Measurements from ENCODE around the gene TRIM24. TPM values are rescaled to one million over a fixed set of nuclear protein-coding genes. Genes with fewer than 3 reads are reported as not detected.
A peak's percentile ranks its signal among the peaks of the same experiment; 100 is the strongest.

TRIM24 gene
- total RNA-seq, 1 experiment from 2014 or later, result 113 TPM

DNA sequence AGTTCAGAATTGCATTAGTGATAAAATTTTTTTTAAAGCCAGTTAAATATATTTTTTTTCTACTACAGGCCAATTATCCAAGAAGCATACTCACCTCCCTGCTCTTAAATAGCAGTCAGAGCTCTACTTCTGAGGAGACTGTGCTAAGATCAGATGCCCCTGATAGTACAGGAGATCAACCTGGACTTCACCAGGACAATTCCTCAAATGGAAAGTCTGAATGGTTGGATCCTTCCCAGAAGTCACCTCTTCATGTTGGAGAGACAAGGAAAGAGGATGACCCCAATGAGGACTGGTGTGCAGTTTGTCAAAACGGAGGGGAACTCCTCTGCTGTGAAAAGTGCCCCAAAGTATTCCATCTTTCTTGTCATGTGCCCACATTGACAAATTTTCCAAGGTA lies 119.1 kb downstream of the TRIM24 start:
- Mint-ChIP-seq H3K9me3 (no peaks in the 10 kb centered on the region), H3K27me3 (ENCODE audit: low read depth) (no peaks in the 10 kb centered on the region), H3K4me3 (no peak overlapping the region), H3K36me3 (peaks cover 83% of the 10 kb centered on the region), H3K4me1 (peaks cover 5% of the 10 kb centered on the region; the same call in 1 of the 2 replicates), H3K27ac (no peak overlapping the region)
- POLR2A ChIA-PET, result no interaction called here
- TF ChIP-seq GABPB1 (CRISPR knock-in tag; IDR thresholded peaks at IDR 0.05) (no peak), NFE2L1 (CRISPR knock-in tag; IDR thresholded peaks at IDR 0.05) (no peak), ZNF232 (CRISPR knock-in tag; IDR thresholded peaks at IDR 0.05) (no peak), NFYB (CRISPR knock-in tag; conservative IDR thresholded peaks at IDR 0.05; ENCODE audit: low read depth) (no peak), OVOL2 (CRISPR knock-in tag; IDR thresholded peaks at IDR 0.05; ENCODE audit: borderline replicate concordance) (no peak), KAT7 (CRISPR knock-in tag; IDR thresholded peaks at IDR 0.05; ENCODE audit: borderline replicate concordance) (no peak), FOXJ3 (CRISPR knock-in tag; IDR thresholded peaks at IDR 0.05; ENCODE audit: borderline replicate concordance) (no peak), SOX15 (CRISPR knock-in tag; IDR thresholded peaks at IDR 0.05) (no peak), TEAD1 (CRISPR knock-in tag; IDR thresholded peaks at IDR 0.05) (no peak)
- TF ChIP-seq, protein P1, sequence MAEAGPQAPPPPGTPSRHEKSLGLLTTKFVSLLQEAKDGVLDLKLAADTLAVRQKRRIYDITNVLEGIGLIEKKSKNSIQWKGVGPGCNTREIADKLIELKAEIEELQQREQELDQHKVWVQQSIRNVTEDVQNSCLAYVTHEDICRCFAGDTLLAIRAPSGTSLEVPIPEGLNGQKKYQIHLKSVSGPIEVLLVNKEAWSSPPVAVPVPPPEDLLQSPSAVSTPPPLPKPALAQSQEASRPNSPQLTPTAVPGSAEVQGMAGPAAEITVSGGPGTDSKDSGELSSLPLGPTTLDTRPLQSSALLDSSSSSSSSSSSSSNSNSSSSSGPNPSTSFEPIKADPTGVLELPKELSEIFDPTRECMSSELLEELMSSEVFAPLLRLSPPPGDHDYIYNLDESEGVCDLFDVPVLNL (CRISPR knock-in tag; IDR thresholded peaks at IDR 0.05; ENCODE audit: borderline replicate concordance, low read depth), result no peak
- TF ChIP-seq, protein P2, sequence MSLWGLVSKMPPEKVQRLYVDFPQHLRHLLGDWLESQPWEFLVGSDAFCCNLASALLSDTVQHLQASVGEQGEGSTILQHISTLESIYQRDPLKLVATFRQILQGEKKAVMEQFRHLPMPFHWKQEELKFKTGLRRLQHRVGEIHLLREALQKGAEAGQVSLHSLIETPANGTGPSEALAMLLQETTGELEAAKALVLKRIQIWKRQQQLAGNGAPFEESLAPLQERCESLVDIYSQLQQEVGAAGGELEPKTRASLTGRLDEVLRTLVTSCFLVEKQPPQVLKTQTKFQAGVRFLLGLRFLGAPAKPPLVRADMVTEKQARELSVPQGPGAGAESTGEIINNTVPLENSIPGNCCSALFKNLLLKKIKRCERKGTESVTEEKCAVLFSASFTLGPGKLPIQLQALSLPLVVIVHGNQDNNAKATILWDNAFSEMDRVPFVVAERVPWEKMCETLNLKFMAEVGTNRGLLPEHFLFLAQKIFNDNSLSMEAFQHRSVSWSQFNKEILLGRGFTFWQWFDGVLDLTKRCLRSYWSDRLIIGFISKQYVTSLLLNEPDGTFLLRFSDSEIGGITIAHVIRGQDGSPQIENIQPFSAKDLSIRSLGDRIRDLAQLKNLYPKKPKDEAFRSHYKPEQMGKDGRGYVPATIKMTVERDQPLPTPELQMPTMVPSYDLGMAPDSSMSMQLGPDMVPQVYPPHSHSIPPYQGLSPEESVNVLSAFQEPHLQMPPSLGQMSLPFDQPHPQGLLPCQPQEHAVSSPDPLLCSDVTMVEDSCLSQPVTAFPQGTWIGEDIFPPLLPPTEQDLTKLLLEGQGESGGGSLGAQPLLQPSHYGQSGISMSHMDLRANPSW (CRISPR knock-in tag; conservative IDR thresholded peaks at IDR 0.05; ENCODE audit: low read depth), result no peak
- DNase-seq (ENCODE audit: low spot score), result no peak
- CTCF ChIA-PET, result no interaction called here
- ATAC-seq, result no peak

DNA sequence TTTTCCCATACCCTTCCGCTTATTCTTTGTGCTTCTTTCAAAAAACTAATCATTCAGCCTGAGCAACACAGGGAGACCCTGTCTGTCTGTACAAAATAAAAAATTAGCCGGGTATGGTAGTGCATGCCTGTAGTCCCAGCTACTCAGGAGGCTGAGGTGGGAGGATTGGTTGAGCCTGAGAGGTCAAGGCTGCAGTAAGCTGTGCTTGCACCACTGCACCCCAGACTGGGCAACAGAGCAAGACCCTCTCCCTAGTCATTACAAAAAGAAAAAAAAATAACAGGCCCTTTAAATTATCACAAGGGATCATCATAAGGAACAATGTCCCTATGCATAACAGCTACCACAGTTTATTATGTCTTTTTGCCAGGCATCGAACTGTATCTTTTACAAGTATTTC lies 119.6 kb downstream of the TRIM24 start:
- Mint-ChIP-seq H3K27ac (no peak overlapping the region), H3K4me3 (no peak overlapping the region), H3K27me3 (ENCODE audit: low read depth) (no peaks in the 10 kb centered on the region), H3K36me3 (peaks cover 85% of the 10 kb centered on the region), H3K4me1 (peaks cover 5% of the 10 kb centered on the region; the same call in 1 of the 2 replicates), H3K9me3 (no peaks in the 10 kb centered on the region)
- DNase-seq (ENCODE audit: low spot score) (no peak), ATAC-seq (no peak)
- ChIA-PET POLR2A (no interaction called here), CTCF (no interaction called here)
- no peak for TF ChIP-seq TP53 (CRISPR knock-in tag; IDR thresholded peaks at IDR 0.05)
- TF ChIP-seq CBFB (CRISPR knock-in tag; IDR thresholded peaks at IDR 0.05; ENCODE audit: low read depth), result no peak
- TF ChIP-seq, protein P3, sequence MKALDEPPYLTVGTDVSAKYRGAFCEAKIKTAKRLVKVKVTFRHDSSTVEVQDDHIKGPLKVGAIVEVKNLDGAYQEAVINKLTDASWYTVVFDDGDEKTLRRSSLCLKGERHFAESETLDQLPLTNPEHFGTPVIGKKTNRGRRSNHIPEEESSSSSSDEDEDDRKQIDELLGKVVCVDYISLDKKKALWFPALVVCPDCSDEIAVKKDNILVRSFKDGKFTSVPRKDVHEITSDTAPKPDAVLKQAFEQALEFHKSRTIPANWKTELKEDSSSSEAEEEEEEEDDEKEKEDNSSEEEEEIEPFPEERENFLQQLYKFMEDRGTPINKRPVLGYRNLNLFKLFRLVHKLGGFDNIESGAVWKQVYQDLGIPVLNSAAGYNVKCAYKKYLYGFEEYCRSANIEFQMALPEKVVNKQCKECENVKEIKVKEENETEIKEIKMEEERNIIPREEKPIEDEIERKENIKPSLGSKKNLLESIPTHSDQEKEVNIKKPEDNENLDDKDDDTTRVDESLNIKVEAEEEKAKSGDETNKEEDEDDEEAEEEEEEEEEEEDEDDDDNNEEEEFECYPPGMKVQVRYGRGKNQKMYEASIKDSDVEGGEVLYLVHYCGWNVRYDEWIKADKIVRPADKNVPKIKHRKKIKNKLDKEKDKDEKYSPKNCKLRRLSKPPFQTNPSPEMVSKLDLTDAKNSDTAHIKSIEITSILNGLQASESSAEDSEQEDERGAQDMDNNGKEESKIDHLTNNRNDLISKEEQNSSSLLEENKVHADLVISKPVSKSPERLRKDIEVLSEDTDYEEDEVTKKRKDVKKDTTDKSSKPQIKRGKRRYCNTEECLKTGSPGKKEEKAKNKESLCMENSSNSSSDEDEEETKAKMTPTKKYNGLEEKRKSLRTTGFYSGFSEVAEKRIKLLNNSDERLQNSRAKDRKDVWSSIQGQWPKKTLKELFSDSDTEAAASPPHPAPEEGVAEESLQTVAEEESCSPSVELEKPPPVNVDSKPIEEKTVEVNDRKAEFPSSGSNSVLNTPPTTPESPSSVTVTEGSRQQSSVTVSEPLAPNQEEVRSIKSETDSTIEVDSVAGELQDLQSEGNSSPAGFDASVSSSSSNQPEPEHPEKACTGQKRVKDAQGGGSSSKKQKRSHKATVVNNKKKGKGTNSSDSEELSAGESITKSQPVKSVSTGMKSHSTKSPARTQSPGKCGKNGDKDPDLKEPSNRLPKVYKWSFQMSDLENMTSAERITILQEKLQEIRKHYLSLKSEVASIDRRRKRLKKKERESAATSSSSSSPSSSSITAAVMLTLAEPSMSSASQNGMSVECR (CRISPR knock-in tag; IDR thresholded peaks at IDR 0.05; ENCODE audit: borderline replicate concordance), result no peak
- TF ChIP-seq ZNF121 (CRISPR knock-in tag; IDR thresholded peaks at IDR 0.05), result peak; percentile 92
- no peak for TF ChIP-seq TEAD1 (CRISPR knock-in tag; IDR thresholded peaks at IDR 0.05)

DNA sequence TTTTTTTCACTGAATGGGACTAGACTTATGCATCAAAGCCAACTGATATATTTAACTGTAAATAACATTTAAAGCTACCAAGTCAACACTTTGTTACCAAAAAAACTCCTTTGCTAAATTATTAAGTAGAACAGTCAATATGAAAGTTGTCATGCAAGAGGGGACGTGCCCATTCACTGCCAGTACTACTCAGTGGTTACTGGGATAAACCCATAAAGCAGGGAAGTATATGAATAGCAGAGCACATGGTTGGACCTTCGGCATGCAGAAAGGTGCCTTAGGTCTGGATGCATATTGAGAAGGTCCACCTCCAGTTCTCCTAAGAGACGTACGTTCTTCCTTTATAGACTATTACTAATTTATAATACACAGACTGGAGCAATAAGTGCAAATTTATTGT lies 121.0 kb downstream of the TRIM24 start:
- Mint-ChIP-seq H3K9me3 (no peaks in the 10 kb centered on the region), H3K4me3 (no peak overlapping the region), H3K4me1 (no peaks in the 10 kb centered on the region), H3K27ac (no peak overlapping the region), H3K27me3 (ENCODE audit: low read depth) (no peaks in the 10 kb centered on the region), H3K36me3 (peaks cover 91% of the 10 kb centered on the region)
- ChIA-PET POLR2A (no interaction called here), CTCF (no interaction called here)
- ATAC-seq (no peak), DNase-seq (ENCODE audit: low spot score) (no peak)
- TF ChIP-seq CBFB (CRISPR knock-in tag; IDR thresholded peaks at IDR 0.05; ENCODE audit: low read depth) (no peak), EMX1 (CRISPR knock-in tag; IDR thresholded peaks at IDR 0.05) (no peak), NR2C2 (CRISPR knock-in tag; IDR thresholded peaks at IDR 0.05) (no peak), ZNF317 (CRISPR knock-in tag; IDR thresholded peaks at IDR 0.05; ENCODE audit: borderline replicate concordance, low read depth) (no peak), HMGA2 (CRISPR knock-in tag; IDR thresholded peaks at IDR 0.05) (no peak), ZNF138 (CRISPR knock-in tag; conservative IDR thresholded peaks at IDR 0.05) (no peak), ZNF423 (CRISPR knock-in tag; IDR thresholded peaks at IDR 0.05) (no peak)
- TF ChIP-seq, protein P4, sequence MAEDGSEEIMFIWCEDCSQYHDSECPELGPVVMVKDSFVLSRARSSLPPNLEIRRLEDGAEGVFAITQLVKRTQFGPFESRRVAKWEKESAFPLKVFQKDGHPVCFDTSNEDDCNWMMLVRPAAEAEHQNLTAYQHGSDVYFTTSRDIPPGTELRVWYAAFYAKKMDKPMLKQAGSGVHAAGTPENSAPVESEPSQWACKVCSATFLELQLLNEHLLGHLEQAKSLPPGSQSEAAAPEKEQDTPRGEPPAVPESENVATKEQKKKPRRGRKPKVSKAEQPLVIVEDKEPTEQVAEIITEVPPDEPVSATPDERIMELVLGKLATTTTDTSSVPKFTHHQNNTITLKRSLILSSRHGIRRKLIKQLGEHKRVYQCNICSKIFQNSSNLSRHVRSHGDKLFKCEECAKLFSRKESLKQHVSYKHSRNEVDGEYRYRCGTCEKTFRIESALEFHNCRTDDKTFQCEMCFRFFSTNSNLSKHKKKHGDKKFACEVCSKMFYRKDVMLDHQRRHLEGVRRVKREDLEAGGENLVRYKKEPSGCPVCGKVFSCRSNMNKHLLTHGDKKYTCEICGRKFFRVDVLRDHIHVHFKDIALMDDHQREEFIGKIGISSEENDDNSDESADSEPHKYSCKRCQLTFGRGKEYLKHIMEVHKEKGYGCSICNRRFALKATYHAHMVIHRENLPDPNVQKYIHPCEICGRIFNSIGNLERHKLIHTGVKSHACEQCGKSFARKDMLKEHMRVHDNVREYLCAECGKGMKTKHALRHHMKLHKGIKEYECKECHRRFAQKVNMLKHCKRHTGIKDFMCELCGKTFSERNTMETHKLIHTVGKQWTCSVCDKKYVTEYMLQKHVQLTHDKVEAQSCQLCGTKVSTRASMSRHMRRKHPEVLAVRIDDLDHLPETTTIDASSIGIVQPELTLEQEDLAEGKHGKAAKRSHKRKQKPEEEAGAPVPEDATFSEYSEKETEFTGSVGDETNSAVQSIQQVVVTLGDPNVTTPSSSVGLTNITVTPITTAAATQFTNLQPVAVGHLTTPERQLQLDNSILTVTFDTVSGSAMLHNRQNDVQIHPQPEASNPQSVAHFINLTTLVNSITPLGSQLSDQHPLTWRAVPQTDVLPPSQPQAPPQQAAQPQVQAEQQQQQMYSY (CRISPR knock-in tag; IDR thresholded peaks at IDR 0.05), result no peak

Measured in WTC11 (cell line).